Measurements from ENCODE around the gene FAS. TPM values are rescaled to one million over a fixed set of nuclear protein-coding genes. Genes with fewer than 3 reads are reported as not detected.
A peak's percentile ranks its signal among the peaks of the same experiment; 100 is the strongest.

FAS gene
- total and polyA plus RNA-seq, 4 donors = 2.2 to 13.2 (median 5.9) TPM

GRCh38 chr10:89001024-89001728 lies 10.6 kb downstream of the FAS start:
- 76% methylated on average over 5 of the region's 5 CpGs for WGBS
- Histone ChIP-seq H3K9ac (ENCODE audit: low read depth in 1 of 2, low read length in 2 of 2) (no peak overlapping the region), H3K36me3 (ENCODE audit: control insufficient read depth in 4 of 4, insufficient read depth in 3 of 4, low read depth in 1 of 4, low read length in 3 of 4) (peaks cover 0 to 7% (median 2%) of the 10 kb centered on the region in 4 donors)

GRCh38 chr10:89001729-89002072 lies 11.1 kb downstream of the FAS start:
- DNase-seq (ENCODE audit: low spot score) = no peak
- H3K36me3 ChIP-seq (ENCODE audit: control insufficient read depth in 4 of 4, insufficient read depth in 3 of 4, low read depth in 1 of 4, low read length in 3 of 4) = peaks cover 0 to 7% (median 2%) of the 10 kb centered on the region in 4 donors
- TF ChIP-seq NR2F2 (IDR thresholded peaks at IDR 0.05) = peak; percentile 31
- no peak for TF ChIP-seq JUND (IDR thresholded peaks at IDR 0.05)
- no peaks in the 10 kb centered on the region for H3K27me3 ChIP-seq (ENCODE audit: control insufficient read depth in 4 of 4, insufficient read depth in 4 of 4, low read length in 3 of 4)
- no peak overlapping the region for H3K4me3 ChIP-seq (ENCODE audit: low read depth in 1 of 3, low read length in 3 of 3)
- H3K9me3 ChIP-seq (ENCODE audit: control insufficient read depth in 4 of 4, low read length in 3 of 4) = no peaks in the 10 kb centered on the region
- no peak overlapping the region for H3K27ac ChIP-seq (ENCODE audit: low read depth in 1 of 2, low read length in 2 of 2)
- H3K4me1 ChIP-seq (ENCODE audit: control insufficient read depth in 4 of 4, insufficient read depth in 4 of 4, low read length in 3 of 4) = peaks cover 0 to 9% (median 2%) of the 10 kb centered on the region in 4 donors
- WGBS = 81% methylated on average over 4 of the region's 4 CpGs
- H3K9ac ChIP-seq (ENCODE audit: low read depth in 1 of 2, low read length in 2 of 2) = no peak overlapping the region

More at GRCh38 chr10:89001024-89001728, 10.6 kb downstream of the FAS start:
- H3K4me3 ChIP-seq (ENCODE audit: low read depth in 1 of 3, low read length in 3 of 3) = no peak overlapping the region
- DNase-seq (ENCODE audit: low spot score) = no peak
- TF ChIP-seq HNF4A (conservative IDR thresholded peaks at IDR 0.05) (no peak), MAX (IDR thresholded peaks at IDR 0.05) (no peak), EGR1 (IDR thresholded peaks at IDR 0.05; ENCODE audit: low read depth in 2 of 2) (no peak), NR2F2 (IDR thresholded peaks at IDR 0.05) (no peak), GABPA (IDR thresholded peaks at IDR 0.05 in 1 of 2, conservative IDR thresholded peaks at IDR 0.05 in 1 of 2) (no peak), FOXA2 (IDR thresholded peaks at IDR 0.05) (no peak), TAF1 (conservative IDR thresholded peaks at IDR 0.05) (no peak), RXRA (IDR thresholded peaks at IDR 0.05) (no peak), RAD21 (IDR thresholded peaks at IDR 0.05) (no peak), ZBTB33 (IDR thresholded peaks at IDR 0.05) (no peak), JUND (IDR thresholded peaks at IDR 0.05) (no peak), CTCF (IDR thresholded peaks at IDR 0.05; ENCODE audit: low read depth, low read length, missing input control) (no peak), FOXA1 (IDR thresholded peaks at IDR 0.05) (no peak), SP1 (IDR thresholded peaks at IDR 0.05) (no peak), YY1 (IDR thresholded peaks at IDR 0.05) (no peak)
- H3K4me1 ChIP-seq (ENCODE audit: control insufficient read depth in 4 of 4, insufficient read depth in 4 of 4, low read length in 3 of 4) = peaks cover 0 to 9% (median 3%) of the 10 kb centered on the region in 4 donors
- H3K9me3 ChIP-seq (ENCODE audit: control insufficient read depth in 4 of 4, low read length in 3 of 4) = no peaks in the 10 kb centered on the region
- no peaks in the 10 kb centered on the region for H3K27me3 ChIP-seq (ENCODE audit: control insufficient read depth in 4 of 4, insufficient read depth in 4 of 4, low read length in 3 of 4)
- H3K27ac ChIP-seq (ENCODE audit: low read depth in 1 of 2, low read length in 2 of 2) = no peak overlapping the region

All from liver (tissue), 9 donors.